ENCODE measurements around the gene GRIN3B.
"Not testable (repeated sequence)": the region's sequence is repeated elsewhere in the genome, so short reads cannot be mapped to it uniquely, and the experiment has no call there.

The GRIN3B gene, protein sequence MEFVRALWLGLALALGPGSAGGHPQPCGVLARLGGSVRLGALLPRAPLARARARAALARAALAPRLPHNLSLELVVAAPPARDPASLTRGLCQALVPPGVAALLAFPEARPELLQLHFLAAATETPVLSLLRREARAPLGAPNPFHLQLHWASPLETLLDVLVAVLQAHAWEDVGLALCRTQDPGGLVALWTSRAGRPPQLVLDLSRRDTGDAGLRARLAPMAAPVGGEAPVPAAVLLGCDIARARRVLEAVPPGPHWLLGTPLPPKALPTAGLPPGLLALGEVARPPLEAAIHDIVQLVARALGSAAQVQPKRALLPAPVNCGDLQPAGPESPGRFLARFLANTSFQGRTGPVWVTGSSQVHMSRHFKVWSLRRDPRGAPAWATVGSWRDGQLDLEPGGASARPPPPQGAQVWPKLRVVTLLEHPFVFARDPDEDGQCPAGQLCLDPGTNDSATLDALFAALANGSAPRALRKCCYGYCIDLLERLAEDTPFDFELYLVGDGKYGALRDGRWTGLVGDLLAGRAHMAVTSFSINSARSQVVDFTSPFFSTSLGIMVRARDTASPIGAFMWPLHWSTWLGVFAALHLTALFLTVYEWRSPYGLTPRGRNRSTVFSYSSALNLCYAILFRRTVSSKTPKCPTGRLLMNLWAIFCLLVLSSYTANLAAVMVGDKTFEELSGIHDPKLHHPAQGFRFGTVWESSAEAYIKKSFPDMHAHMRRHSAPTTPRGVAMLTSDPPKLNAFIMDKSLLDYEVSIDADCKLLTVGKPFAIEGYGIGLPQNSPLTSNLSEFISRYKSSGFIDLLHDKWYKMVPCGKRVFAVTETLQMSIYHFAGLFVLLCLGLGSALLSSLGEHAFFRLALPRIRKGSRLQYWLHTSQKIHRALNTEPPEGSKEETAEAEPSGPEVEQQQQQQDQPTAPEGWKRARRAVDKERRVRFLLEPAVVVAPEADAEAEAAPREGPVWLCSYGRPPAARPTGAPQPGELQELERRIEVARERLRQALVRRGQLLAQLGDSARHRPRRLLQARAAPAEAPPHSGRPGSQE

DNA sequence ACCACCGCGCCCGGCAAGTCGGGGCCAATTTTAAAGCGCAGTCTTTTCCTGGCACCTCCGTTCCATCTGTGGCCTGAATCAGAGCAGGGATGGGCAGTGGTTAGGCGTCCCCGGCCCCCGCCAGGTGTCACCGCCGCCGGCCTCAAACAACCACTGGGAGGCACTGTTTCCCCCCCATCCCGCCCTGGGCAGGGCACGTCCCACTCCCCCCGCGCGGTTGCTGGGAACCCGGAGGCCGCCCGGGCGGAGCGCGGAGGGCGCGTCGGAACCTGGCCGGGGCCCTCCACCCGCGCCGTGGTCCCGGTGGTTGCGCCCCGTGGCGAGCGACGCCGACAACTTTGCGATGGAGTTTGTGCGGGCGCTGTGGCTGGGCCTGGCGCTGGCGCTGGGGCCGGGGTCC is at the start of gene GRIN3B:
Gene GRIN3B, plus strand, starts transcription at position 325 of the 400 bp plus-strand sequence. Its CDS starts 19 bp downstream, at position 344.
- peak; percentile 74 for DNase-seq

DNA sequence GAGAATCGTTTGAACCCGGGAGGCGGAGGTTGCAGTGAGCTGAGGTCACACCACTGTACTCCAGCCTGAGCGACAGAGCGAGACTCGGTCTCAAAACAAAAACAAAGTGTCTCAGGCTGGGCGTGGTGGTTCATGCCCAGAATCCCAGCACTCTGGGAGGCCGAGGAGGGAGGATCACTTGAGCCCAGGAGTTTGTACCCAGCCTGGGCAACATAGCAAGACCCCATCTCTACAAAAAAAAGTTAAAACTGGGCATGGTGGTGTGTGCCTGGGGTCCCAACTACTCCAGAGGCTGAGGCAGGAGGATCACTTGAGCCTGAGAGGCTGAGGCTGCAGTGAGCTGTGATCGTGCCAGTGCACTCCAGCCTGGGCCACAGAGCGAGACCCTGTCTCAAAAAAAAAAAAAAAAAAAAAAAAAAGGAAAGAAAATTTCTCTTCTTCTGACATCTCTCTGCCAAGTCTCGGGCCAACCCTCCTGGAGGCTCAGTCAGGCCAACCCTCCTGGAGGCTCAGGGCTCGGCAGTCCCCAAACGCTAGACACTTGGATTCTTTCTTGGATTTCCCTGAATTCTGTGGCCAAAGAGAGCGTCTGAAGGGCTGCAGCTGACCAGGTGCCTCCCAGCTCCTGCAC is 48.1 kb upstream of the GRIN3B start:
- DNase-seq = no peak

DNA sequence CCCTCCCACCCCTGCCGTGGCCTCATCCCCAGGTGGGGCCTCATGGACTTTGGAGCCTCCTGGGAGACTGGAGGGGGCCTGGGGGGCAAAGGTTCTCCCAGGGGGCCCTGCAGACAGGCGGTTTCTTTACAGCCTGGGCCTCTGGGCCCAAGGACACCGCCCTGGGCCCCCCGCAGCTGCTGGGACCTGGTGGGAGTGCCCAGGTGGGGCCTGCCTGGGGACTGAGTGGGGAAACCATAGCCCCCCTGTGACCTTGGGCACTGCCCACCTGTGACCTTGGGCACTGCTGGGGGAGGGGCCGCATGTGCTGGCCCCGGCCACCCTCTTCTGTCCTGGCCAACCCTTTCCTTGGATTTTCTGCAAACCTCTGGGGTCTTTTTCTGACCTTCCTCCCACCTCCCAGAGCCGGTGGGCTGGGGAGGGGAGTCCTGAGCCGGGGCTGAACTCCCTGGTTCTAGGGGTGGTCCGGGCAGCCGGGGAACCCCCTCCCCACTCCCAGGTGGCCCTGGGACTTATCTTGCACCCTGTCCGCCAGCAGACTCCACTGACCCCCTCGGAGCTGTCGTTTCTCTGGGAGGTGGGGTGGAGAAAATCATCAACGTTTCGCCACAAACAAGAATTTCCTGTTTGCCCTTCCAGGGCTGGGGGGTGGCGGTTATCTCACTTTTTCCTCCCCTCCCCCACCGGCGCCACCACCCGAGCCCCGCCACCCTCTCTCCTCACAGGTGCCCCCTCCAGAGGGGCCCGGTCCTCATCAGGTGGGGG is 47.4 kb upstream of the GRIN3B start:
- DNase-seq = no peak

DNA sequence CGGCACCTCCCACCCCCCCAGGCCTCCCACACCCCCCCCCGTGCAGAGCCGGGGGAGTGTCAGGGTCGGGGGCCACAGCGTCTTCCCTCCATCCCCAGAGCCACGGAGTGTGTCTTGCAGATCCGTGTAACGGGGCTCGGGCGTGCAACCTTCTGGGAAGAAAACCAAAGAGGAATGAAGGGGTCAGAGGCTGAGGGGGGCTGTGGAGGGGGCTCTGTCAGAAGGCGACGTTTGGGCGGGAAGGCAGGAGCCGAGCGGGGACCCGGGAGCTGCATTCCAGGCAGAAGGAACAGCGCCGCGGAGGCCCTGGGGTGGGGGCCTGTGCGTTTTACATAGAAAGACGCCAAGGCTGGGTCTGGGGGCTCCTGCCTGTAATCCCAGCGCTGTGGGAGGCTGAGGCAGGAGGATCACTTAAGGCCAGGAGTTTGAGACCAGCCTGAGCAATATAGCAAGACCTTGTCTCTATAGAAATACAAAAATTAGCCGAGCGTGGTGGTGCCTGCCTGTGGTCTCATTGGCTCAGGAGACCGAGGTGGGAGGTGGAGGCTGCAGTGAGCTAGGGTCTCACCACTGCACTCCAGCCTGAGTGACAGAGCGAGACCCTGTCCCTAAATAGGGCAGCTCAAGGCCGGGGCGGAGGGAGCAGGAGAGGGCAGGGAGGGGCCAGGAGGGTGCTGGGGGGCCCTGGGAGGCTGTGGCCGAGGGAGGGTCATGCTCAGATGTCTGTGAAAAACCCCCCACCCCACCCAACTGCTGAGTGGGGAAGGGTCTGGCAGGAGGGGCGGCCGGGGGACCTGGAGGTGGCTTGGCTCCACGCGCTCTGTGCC is 46.6 kb upstream of the GRIN3B start:
- DNase-seq = no peak

DNA sequence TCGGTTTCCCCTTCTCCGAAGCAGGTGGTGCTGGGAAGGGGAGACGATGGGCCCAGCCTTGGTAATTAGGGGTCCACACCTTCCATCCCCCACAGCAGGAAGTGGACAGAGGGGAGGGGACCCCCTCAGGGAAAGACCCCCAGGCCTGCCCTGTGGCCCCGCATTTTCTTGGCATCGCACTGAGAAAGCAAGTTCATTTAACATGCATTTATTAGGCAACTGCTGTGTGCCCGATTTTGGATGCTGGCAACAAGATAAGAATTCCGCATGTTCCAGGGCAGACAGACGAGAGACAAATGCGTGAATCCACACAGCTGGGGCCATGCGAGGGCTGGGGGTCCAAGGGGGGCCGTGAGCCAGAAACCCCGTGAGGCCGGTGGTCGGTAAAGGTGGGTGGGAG is 45.9 kb upstream of the GRIN3B start:
- no peak for DNase-seq

DNA sequence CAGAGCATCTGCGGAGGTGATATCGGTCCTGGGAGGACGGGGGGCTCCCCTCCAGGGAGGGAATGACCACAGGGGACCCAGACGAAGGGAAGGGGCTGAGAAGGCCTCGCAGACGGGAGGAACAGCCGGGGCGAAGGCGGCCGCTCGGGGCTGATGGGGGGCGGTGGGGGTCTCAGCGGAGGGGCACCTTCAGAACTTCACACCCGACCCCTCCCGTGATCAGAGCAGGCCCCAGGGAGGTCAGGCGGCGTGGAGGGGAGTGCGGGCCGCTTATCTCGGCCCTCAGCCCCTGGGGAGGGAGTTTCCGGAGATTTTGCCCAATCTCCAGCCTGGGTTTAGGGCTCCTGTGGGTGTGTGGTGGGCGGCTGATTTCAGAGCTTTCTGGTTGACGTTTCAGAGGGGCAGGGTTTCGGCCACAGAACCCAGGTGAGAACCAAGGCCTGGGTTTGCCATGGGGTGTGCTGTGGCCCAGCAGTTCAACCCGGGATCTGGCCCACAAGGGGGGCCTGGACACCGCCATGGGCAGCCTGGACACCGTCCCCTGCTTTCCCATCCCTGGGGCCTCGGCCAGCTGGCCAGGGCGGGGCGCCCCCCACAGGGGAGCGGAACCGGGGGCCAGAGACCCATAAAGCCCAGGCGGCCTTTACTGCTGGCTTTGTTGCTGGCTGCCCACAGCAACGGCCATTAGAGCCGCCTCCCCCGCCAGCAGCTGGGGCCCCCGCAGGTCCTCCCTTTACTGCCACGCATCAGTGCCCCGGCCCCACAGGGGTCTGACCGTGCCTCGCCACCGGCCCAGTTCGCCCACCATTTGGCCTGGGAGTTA is 45.3 kb upstream of the GRIN3B start:
- no peak for DNase-seq

DNA sequence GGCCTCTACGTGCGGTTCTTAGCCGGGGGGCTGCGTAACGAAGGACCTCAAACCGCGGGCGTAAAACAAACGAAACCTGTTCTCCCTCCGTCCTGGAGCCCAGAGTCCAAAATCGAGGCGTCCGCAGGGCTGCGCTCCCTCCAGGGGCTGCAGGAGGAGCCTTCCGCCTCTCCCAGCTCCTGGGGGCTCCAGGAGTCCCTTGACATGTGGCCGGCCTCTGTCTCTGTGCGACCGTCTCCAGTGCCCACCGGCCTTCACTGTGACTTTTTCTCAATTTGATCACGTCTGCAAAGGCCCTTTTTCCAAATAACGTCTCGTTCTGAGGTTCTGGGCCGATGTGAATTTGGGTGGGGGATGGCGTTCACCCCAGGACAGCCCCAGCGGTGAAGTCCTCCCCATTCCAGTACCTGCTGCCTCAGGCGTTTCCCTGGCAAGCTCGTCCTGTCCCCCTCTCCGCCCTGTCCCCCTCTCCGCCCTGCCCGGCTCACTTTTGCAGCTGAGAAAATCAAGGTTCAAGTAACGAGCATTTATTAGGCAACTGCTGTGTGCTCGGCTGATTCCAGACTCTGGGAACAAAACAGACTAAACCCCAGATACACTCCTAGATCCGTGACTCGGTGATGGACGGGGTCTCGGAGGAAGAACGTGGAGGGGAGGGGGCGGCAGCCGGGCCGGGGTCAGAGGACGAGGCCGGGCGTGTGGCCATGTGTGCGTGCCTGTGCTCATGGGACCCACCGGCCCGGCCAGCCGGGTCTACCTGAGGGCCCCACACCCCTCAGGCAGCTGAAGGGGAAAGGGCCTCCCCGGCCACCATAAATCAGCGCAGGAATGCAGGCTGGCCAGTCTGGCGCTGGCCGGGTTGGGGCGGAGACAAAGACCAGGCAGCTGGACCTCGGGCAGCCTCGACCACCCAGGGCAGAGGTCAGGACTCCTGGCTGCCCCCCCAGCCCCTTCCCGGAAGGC is 44.1 kb upstream of the GRIN3B start:
- no peak for DNase-seq

DNA sequence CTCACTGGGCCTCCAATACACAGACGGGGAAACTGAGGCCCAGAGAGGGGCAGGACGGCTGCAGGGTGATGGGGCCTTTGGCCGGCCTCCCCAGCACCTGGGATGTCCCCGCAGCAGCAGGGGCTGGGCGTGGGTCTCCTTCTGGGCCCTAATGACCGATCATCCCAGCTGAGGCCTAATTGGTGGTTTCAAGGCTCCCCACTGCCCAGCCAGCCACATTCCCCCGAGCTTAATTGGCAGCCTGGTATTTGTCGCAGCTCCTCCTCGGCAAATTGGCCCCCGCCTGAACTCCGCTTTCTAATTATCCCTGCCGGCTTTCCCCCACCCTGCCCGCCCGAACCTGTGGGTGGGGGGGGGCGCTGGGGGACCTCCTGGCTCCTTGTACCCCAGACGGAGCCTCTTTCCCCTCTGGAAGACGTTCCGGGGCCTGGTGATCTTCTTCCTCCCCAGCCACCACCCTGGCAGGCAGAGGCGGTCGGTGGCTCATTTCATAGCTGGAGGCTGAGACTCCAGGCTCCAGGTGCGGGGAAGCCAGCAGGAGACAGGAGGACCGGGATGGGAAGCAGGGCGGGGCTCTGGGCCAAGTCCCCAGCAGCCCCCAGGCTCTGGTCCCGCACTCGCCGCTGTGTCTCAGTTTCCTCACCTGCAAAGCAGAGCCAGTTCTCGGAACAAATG is 43.3 kb upstream of the GRIN3B start:
- DNase-seq = no peak

DNA sequence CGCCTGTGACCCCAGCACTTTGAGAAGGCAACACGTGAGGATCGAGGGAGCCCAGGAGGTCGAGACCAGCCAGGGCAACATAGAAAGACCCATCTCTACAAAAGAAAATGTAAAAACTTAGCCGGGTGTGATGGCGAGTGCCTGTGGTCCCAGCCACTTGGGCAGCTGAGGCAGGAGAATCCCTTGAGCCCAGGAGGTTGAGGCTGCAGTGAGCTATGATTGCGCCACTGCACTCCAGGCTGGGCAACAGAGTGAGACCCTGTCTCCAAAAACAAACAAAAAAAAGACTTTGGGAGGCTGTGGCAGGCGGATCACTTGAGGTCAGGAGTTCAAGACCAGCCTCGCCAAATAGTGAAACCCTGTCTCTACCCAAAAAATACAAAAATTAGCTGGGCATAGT is 42.6 kb upstream of the GRIN3B start:
- not testable (repeated sequence) for DNase-seq

DNA sequence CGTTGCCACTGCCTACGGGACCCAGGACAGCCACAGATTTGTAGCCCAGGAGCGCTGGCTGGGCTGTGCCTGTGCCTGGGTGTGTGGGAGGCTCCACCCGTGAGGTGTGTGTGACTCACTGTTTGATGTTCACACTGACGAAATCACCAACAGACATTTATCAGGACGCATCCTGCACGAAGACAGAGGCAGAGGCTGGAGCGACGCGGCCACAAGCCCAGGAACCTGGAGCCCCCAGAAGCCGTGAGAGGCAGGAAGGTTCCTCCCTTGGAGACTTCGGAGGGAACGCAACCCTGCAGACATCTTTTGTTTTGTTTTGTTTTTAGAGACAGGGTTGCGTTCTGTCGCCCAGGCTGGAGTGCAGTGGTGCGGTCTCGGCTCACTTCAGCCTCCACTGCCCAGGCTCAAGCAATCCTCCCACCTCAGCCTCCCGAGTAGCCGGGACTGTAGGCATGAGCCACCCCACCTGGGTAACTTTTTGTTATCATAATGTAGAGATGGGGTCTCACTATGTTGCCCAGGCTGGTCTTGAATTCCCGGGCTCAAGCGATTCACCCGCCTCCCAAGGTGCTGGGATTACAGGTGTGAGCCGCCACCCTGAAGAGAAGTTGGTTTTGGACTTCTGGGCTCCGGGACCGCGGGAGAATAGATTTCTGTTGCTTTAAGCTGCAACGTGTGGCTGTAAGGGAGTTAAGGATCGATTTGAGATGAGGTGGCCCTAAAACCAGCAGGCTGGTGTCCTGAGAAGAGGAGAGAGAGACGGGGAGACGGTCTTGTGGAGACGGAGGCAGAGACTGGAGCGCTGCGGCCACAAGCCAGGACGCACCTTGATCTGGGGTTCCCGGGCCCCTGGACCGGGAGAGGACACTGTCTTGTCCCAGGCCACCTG is 41.0 kb upstream of the GRIN3B start:
- no peak for DNase-seq

DNA sequence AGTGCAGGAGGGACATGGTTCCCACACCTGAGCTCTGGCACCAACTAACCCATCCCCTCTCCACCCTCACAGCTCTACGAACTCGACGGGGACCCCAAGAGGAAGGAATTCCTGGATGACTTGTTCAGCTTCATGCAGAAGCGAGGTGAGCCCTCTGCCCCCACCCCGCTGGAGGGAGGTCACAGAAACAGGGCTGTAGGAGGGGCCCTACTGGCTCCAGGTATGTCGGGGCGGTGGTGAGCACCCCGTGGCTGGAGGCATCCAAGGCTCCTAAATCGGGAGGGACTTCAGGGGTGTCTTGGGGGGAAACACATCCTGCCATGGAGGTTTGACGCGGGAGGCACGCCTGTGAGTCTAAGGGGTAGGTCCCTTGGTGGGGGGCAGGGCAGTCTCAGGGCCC is 40.2 kb upstream of the GRIN3B start:
- DNase-seq = no peak

DNA sequence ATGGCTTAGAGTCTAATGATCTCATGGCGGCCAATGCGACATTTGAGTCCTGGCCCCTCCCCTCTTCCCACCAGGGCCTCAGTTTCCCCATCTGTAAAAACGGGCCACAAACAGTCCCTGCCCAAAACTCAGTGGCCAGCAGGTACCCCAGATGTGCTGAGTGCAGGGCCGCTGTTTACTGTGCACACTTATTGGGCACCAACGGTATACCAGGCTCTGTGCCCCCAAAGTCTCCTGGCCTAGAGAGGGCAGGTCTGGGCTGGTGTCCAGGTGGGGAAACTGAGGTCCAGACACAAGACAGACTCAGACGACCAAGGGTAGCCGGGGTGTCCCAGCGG is 39.6 kb upstream of the GRIN3B start:
- no peak for DNase-seq

DNA sequence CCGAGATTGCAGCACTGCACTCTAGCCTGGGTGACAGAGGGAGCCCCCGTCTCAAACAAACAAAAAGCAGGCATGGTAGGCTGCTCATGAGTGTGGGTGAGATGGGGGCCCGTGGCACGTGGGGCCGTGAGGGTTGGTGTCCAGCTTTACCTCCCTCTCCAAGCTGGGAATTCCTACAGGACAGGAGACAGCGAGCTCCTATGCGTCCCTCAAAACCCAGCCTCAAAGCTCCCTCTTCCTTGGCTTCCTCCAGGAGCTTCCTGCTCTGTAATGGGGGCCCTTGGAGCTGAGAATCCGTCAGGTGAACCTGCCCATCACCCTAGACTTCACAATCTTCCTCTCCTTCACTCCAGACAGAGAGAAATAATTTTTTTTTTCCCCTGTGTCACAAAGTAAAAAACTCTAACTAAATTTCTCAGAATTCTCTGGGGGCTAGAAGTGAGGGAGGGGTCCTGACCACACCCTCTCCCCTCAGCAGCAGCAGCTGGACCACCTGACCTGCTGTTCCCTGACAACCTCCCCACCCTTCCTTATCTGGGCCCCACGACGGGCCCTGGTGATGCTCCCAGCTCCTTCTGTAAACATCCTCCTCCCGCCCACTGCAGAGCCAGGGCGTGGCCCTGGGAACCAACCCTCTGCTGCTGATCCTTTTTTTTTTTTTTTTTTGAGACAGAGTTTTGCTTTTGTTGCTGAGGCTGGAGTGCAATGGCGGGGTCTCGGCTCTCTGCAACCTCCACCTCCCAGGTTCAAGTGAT is 38.2 kb upstream of the GRIN3B start:
- no peak for DNase-seq

DNA sequence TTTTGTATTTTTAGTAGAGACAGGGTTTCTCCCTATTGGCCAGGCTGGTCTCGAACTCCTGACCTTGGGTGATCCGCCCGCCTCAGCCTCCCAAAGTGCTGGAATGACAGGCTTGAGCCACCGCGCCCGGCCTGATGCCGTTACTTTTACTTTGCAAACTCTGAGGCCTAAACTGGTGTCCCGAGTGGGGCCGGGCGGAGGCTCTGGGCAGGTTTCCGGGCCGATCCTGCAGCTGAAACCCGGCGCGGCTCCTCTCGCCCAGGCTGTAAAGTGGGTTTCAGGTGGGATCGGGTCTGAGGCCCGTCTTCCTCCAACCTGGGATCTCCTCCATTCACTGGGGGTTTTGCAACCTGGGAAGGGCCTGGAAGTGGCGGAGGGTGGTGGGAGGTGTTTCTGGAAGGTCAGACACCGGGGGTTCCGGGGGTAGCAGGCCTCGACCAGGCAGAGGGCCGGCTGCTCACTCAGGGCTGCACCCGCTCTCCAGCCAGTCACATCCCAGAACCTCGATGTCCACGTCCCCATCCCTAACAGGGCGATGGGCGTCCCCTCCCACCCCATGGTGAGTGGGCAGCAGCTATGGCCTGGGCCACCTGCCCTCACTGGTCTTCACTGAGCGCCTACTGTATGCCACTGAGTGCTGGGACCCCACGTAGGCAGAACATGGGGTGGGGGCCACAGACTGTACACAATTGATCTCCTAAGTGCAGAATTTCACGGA is 37.4 kb upstream of the GRIN3B start:
- no peak for DNase-seq

DNA sequence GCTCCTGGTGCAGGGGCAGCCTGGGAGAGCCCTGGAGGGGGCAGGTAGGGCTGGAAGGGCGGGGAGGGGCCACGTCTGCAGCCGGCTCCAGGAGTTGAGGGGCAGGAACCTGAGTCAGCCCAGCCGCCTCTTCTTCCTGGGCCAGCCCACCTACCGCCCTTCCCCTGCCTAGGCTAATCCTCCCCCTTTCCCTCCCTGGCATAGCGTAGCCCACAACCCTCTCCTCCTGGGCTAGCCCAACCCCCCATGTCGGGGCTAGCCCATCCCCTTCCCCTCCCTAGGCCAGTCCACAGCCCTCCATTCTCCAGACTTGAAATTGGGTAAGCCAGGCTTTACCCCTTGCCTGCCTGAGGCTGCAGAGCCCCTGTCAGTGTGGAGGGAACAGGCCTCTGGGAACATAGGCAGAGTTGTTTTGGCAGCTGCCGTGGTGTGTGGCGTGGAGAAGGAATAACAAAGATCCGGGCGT is 36.7 kb upstream of the GRIN3B start:
- no peak for DNase-seq

DNA sequence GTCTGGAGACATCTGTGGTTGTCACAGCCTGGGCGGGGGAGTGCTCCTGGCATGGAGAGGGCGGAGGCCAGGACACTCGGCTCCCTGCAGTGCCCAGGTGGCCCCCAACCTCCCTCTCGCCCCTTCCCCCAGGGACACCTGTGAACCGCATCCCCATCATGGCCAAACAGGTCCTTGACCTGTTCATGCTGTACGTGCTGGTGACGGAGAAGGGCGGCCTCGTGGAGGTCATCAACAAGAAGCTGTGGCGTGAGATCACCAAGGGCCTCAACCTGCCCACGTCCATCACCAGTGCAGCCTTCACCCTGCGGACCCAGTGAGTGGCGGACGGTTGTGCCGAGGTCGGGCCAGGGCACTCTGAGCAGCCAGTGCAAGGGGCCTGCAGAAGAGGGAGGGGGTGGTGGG is 36.1 kb upstream of the GRIN3B start:
- no peak for DNase-seq
